Pancreas (tissue), 10 donors: ENCODE data around the gene CCNK. TPM values are rescaled to one million over a fixed set of nuclear protein-coding genes. Genes with fewer than 3 reads are reported as not detected.

Experiments used
- ATAC-seq, 4 donors: fragments of 200-7000 bp; cut with Tn5 transposase; one replicate each; pipeline versions ENCODE4 v1.8.0 to v1.9.1; 2020; ENCODE audit warnings: mild to moderate bottlenecking in 4 of 4, moderate library complexity in 4 of 4
- DNase-seq, 6 donors: peaks; one replicate each; pipeline ENCODE4 v3.0.0-alpha.2; 2020
- FAIRE-seq: peaks from 2 replicates; lab custom pipeline; 2012; peaks lifted over from hg19 to GRCh38; lab: Jason Lieb, UNC
- H3K27ac ChIP-seq, 4 donors: fragments of 200-600 bp; sonication (generic); 1 replicate in 3 of 4; 2 replicates in 1 of 4; pipeline versions ENCODE4 v1.5.0 to v1.8.0; 2020
- H3K27me3 ChIP-seq, 4 donors: fragments of 200-600 bp; one replicate each; pipeline ENCODE4 v1.8.0; 2021
- H3K36me3 ChIP-seq, 3 donors: fragments of 200-600 bp; sonication (generic) in 1 of 3; one replicate each; pipeline versions ENCODE4 v1.5.0 to v1.8.0; 2020 to 2021
- H3K4me1 ChIP-seq, 3 donors: fragments of 200-600 bp; one replicate each; pipeline ENCODE4 v1.8.0; 2021
- H3K4me3 ChIP-seq, 4 donors: fragments of 200-600 bp; sonication (generic) in 2 of 4; one replicate each; pipeline versions ENCODE4 v1.5.0 to v1.8.0; 2020 to 2021
- H3K9me3 ChIP-seq, 4 donors: fragments of 200-600 bp; one replicate each; pipeline ENCODE4 v1.8.0; 2021
- CTCF ChIP-seq, 4 donors: fragments of 200-600 bp; sonication (generic) in 3 of 4; IDR thresholded peaks; one replicate each; pipeline versions ENCODE4 v1.5.0 to v1.8.0; 2021; ENCODE audit warnings: antibody characterized with exemption in 4 of 4
- WGBS, 2 donors: extraction: QIAGEN DNeasy Blood & Tissue Kit; methylation state at CpG; one replicate each; pipeline ENCODE4 v1.1.7; 2013; 5-methylcytosine and 5-hydroxymethylcytosine counted together
- intact Hi-C, 3 donors: fragments of 100-400 bp; cut with DNase I; formaldehyde crosslinking; loops; one replicate each; pipeline versions ENCODE4 v1.11.1 to v1.14.2; 2022
- polyA plus RNA-seq, 2 donors: library from polyadenylated mRNA; stranded (reverse); fragments of 200-250 nt; gene quantifications; one replicate each; pipeline ENCODE4 v1.2.3, GENCODE V29; 2013
- total RNA-seq, 6 donors: library from RNA; stranded (reverse); fragmentation: NEBNext Ultra II Directional in 4 of 6; extraction: Animal tissue kit (Norgen Biotek cat#: 25700) in 4 of 6; gene quantifications; one replicate each; pipeline versions ENCODE4 v1.2.1 to v1.2.4, GENCODE V29; 2021 to 2023
- donor health status: healthy with polysubstance abuse.
- donor health status: DM: no; HTN: no; CAD: no; lungs with moderate emphysema.
- donor health status: DM: no; HTN: no; CAD: no.
- donor health status: control.
- donor health status: control.
- donor health status: Bipolar disorder and iron deficiency.
- donor health status: DM: yes; HTN: yes; CAD: no.
- donor health status: DM: no; HTN: no; CAD: no.
- donor health status: DM: no; HTN: no; CAD: no.
- donor health status: DM: yes; HTN: yes; CAD: no.

Gene CCNK
- total and polyA plus RNA-seq, 8 donors: 7.9 to 23.4 (median 14.5) TPM

- no peak for FAIRE-seq
- H3K4me1 ChIP-seq: peaks cover 0 to under 1% (median 0%) of the 10 kb centered on the region in 3 donors
- no peaks in the 10 kb centered on the region for H3K27me3 ChIP-seq
- TF ChIP-seq CTCF (IDR thresholded peaks at IDR 0.05): no peak
- 80 to 83% methylated on average over 4 of the region's 4 CpGs for WGBS, 2 donors
- no peak overlapping the region for H3K27ac ChIP-seq
- H3K36me3 ChIP-seq: peaks cover 0 to 16% (median 5%) of the 10 kb centered on the region in 3 donors
- DNase-seq: no peak
- intact Hi-C loops: no loop called here
- no peak overlapping the region for H3K4me3 ChIP-seq
- no peaks in the 10 kb centered on the region for H3K9me3 ChIP-seq
- no peak for ATAC-seq
These were observed 28.2 kb upstream of the CCNK start for GRCh38 chr14:99452968-99453367.

- no peak overlapping the region for H3K4me3 ChIP-seq
- DNase-seq (no peak), FAIRE-seq (no peak), ATAC-seq (no peak)
- intact Hi-C loops: no loop called here
- 62 to 95% methylated on average over 3 of the region's 3 CpGs for WGBS, 2 donors
- TF ChIP-seq CTCF (IDR thresholded peaks at IDR 0.05): no peak
- H3K4me1 ChIP-seq: no peaks in the 10 kb centered on the region
- no peaks in the 10 kb centered on the region for H3K9me3 ChIP-seq
- H3K27me3 ChIP-seq: no peaks in the 10 kb centered on the region
- peaks cover 0 to 19% (median 5%) of the 10 kb centered on the region in 3 donors for H3K36me3 ChIP-seq
- no peak overlapping the region for H3K27ac ChIP-seq
These were observed 27.0 kb upstream of the CCNK start for GRCh38 chr14:99454246-99454645.

GRCh38 chr14:99459481-99460100 is 21.6 kb upstream of the CCNK start:
- Histone ChIP-seq H3K36me3 (peaks cover 0 to 32% (median 10%) of the 10 kb centered on the region in 3 donors), H3K27ac (no peak overlapping the region), H3K4me1 (no peaks in the 10 kb centered on the region), H3K27me3 (no peaks in the 10 kb centered on the region), H3K9me3 (no peaks in the 10 kb centered on the region), H3K4me3 (no peak overlapping the region)
- intact Hi-C loops: no loop called here
- ATAC-seq (no peak), FAIRE-seq (no peak), DNase-seq (no peak)
- 92 to 93% methylated on average over 5 of the region's 5 CpGs for WGBS, 2 donors
- no peak for TF ChIP-seq CTCF (IDR thresholded peaks at IDR 0.05)

GRCh38 chr14:99460793-99461192 is 20.4 kb upstream of the CCNK start:
- DNase-seq (no peak), ATAC-seq (no peak), FAIRE-seq (no peak)
- H3K27me3 ChIP-seq: no peaks in the 10 kb centered on the region
- intact Hi-C loops: no loop called here
- WGBS, 2 donors: 89 to 96% methylated on average over 3 of the region's 3 CpGs
- H3K27ac ChIP-seq: no peak overlapping the region
- no peaks in the 10 kb centered on the region for H3K9me3 ChIP-seq
- H3K36me3 ChIP-seq: peaks cover 0 to 36% (median 7%) of the 10 kb centered on the region in 3 donors
- no peak for TF ChIP-seq CTCF (IDR thresholded peaks at IDR 0.05)
- no peaks in the 10 kb centered on the region for H3K4me1 ChIP-seq
- H3K4me3 ChIP-seq: no peak overlapping the region

- 83 to 94% methylated on average over 5 of the region's 5 CpGs for WGBS, 2 donors
- no peaks in the 10 kb centered on the region for H3K4me1 ChIP-seq
- intact Hi-C loops: no loop called here
- ATAC-seq (no peak), DNase-seq (no peak), FAIRE-seq (no peak)
- no peaks in the 10 kb centered on the region for H3K9me3 ChIP-seq
- H3K27ac ChIP-seq: no peak overlapping the region
- peaks cover 0 to 35% (median 5%) of the 10 kb centered on the region in 3 donors for H3K36me3 ChIP-seq
- no peak for TF ChIP-seq CTCF (IDR thresholded peaks at IDR 0.05)
- no peak overlapping the region for H3K4me3 ChIP-seq
- H3K27me3 ChIP-seq: no peaks in the 10 kb centered on the region
These were observed 19.7 kb upstream of the CCNK start for GRCh38 chr14:99461411-99462085.
